Left ventricle myocardium inferior (tissue), 1 donor: ENCODE results near the gene MT1M. TPM values are rescaled to one million over a fixed set of nuclear protein-coding genes. Genes with fewer than 3 reads are reported as not detected.

Experiments used
- DNase-seq: peaks from one replicate; pipeline ENCODE4 v3.0.0-alpha.2; 2020
- H3K27ac ChIP-seq: fragments of 200-600 bp; replicated peaks from 2 replicates; pipeline ENCODE4 v1.8.0; 2021
- H3K27me3 ChIP-seq: fragments of 200-600 bp; 2 replicates; pipeline ENCODE4 v1.8.0; 2021; ENCODE audit warnings: low read depth
- H3K36me3 ChIP-seq: fragments of 200-600 bp; 2 replicates; pipeline ENCODE4 v1.8.0; 2021
- H3K4me1 ChIP-seq: fragments of 200-600 bp; 2 replicates; pipeline ENCODE4 v1.8.0; 2021
- H3K4me3 ChIP-seq: fragments of 200-600 bp; 2 replicates; pipeline ENCODE4 v1.8.0; 2021; ENCODE audit warnings: mild to moderate bottlenecking, moderate library complexity
- H3K9me3 ChIP-seq: fragments of 200-600 bp; replicated peaks from 2 replicates; pipeline ENCODE4 v1.8.0; 2021
- CTCF ChIP-seq: fragments of 200-600 bp; IDR thresholded peaks from 2 replicates; pipeline ENCODE4 v1.8.0; 2021; ENCODE audit warnings: antibody characterized with exemption, mild to moderate bottlenecking, borderline replicate concordance
- intact Hi-C: fragments of 100-400 bp; cut with micrococcal nuclease; formaldehyde crosslinking; loops from one replicate; pipeline ENCODE4 v1.11.0; 2022
- total RNA-seq: library from RNA; stranded (reverse); fragmentation: NEBNext Ultra II Directional; extraction: Animal tissue kit (Norgen Biotek cat#: 25700); gene quantifications from one replicate; pipeline ENCODE4 v1.2.1, GENCODE V29; 2021
- donor health status: DM: no; HTN: yes; CAD: no; lungs with severe emphysema.

The MT1M gene
- total RNA-seq, 1 donor from 2014 or later: 3.1 TPM

DNA sequence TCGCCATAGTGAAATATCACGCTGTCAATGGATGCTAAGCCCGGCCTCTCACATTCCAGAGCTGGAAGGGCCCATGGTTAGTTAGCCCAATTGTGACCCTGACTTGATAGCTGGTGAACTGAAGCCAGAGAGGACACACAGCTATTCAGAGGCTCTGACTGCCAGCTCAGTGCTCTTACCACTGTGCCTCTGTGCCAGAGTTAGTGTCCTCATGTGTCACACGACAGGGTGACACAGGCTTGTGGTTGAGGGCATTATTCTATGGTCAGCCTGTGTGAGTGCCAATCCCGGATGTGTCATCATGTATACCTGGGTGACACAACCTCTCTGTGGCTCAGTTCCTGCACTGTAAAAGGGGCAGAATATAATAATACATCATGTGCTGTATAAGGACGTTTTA, 47.4 kb downstream of the MT1M start:
- intact Hi-C loops: no loop called here
- peak overlapping the region; percentile 94 for H3K27ac ChIP-seq

GRCh38 chr16:56681939-56682702, 49.7 kb downstream of the MT1M start, which contains the start of gene MT1X:
Gene MT1X, plus strand, starts transcription at chr16:56682470. Its CDS starts 71 bp downstream, at chr16:56682541.
- DNase-seq: peak; percentile 96
- peak within 1 kb of the TSS; percentile 80 for H3K4me3 ChIP-seq
- peak within 1 kb of the TSS; percentile 94 for H3K27ac ChIP-seq
- no peak for TF ChIP-seq CTCF
- peaks cover 67% of the 10 kb centered on the region for H3K4me1 ChIP-seq
- no peaks in the 10 kb centered on the region for H3K27me3 ChIP-seq
- no peaks in the 10 kb centered on the region for H3K36me3 ChIP-seq
- H3K9me3 ChIP-seq: peaks cover 7% of the 10 kb centered on the region
- intact Hi-C loops: no loop called here

More for the DNA sequence above, 47.4 kb downstream of the MT1M start:
- no peak for TF ChIP-seq CTCF
- Histone ChIP-seq H3K36me3 (no peaks in the 10 kb centered on the region), H3K4me3 (no peak overlapping the region), H3K4me1 (peaks cover 67% of the 10 kb centered on the region), H3K27me3 (peaks cover 23% of the 10 kb centered on the region), H3K9me3 (no peaks in the 10 kb centered on the region)
- DNase-seq: no peak

- H3K27ac ChIP-seq: peak overlapping the region; percentile 94
- H3K9me3 ChIP-seq: peaks cover 7% of the 10 kb centered on the region
- TF ChIP-seq CTCF: no peak
- H3K27me3 ChIP-seq: no peaks in the 10 kb centered on the region
- DNase-seq: no peak
- H3K36me3 ChIP-seq: no peaks in the 10 kb centered on the region
- intact Hi-C loops: no loop called here
- peak overlapping the region; percentile 80 for H3K4me3 ChIP-seq
- peaks cover 67% of the 10 kb centered on the region for H3K4me1 ChIP-seq
Observed at GRCh38 chr16:56682703-56683397, 50.4 kb downstream of the MT1M start.

Other genes starting within 250 kb of the MT1M start
- 65.2 TPM for gene AMFR, start 207.1 kb upstream of the MT1M start, total RNA-seq
- gene NUDT21, start 181.3 kb upstream of the MT1M start, total RNA-seq: 59.5 TPM
- 35.4 TPM for gene OGFOD1, start 181.1 kb upstream of the MT1M start, total RNA-seq
- 48.7 TPM for gene BBS2, start 112.6 kb upstream of the MT1M start, total RNA-seq
- not detected for gene MT4, start 67.6 kb upstream of the MT1M start, total RNA-seq
- 4.1 TPM for gene MT3, start 43.1 kb upstream of the MT1M start, total RNA-seq
- gene MT2A, start 24.1 kb upstream of the MT1M start, total RNA-seq: 115 TPM
- gene MT1E, start 6.9 kb upstream of the MT1M start, total RNA-seq: 126 TPM
- 1.2 TPM for gene MT1A, start 6.0 kb downstream of the MT1M start, total RNA-seq
- not detected for gene MT1B, start 19.2 kb downstream of the MT1M start, total RNA-seq
- 0.85 TPM for gene MT1F, start 25.3 kb downstream of the MT1M start, total RNA-seq
- not detected for gene MT1G, start 35.4 kb downstream of the MT1M start, total RNA-seq
- gene MT1H, start 37.2 kb downstream of the MT1M start, total RNA-seq: not detected
- 91.8 TPM for gene MT1X, start 49.8 kb downstream of the MT1M start, total RNA-seq
- gene NUP93, start 97.5 kb downstream of the MT1M start, total RNA-seq: 27.1 TPM
- not detected for gene SLC12A3, start 232.5 kb downstream of the MT1M start, total RNA-seq